PC-9 (cell line): ENCODE measurements around the gene ATXN3. TPM values are rescaled to one million over a fixed set of nuclear protein-coding genes. Genes with fewer than 3 reads are reported as not detected.

ENCODE experiments used
- BruUV-seq: library from RNA; stranded (reverse); fragments of 400-500 nt; replicated peaks from 2 replicates; lab custom pipeline; 2021; lab: Mats Ljungman, UMichigan
- CTCF ChIA-PET: fragments of 300-600 bp; sonication (Branson Sonifier 250); formaldehyde crosslinking; loops from one replicate; lab custom pipeline; 2022; ENCODE audit warnings: antibody characterized with exemption; lab: Charles Lee
- POLR2A ChIA-PET: fragments of 300-600 bp; sonication (Branson Sonifier 250); formaldehyde crosslinking; loops from one replicate; lab custom pipeline; 2022; ENCODE audit warnings: antibody characterized with exemption; ENCODE audit not compliant: unreplicated experiment; lab: Charles Lee
- DNase-seq, 2 experiments: peaks; one replicate each; pipeline versions ENCODE4 v3.0.0 to v3.0.0-alpha.2; 2015 to 2022; ENCODE audit warnings: mixed read lengths in 1 of 2
- H2AFZ ChIP-seq: fragments of 200-600 bp; sonication (generic); 2 replicates; pipeline ENCODE4 v1.8.1; 2017; ENCODE audit warnings: antibody characterized with exemption
- H3F3A ChIP-seq: fragments of 200-600 bp; sonication (generic); 2 replicates; pipeline ENCODE4 v1.8.1; 2017; ENCODE audit warnings: antibody characterized with exemption, mild to moderate bottlenecking, low read depth; ENCODE audit not compliant: insufficient read depth
- H3K27ac ChIP-seq: fragments of 200-600 bp; sonication (generic); 2 replicates; pipeline ENCODE4 v1.6.1; 2016; ENCODE audit warnings: mixed run types
- H3K27me3 ChIP-seq: fragments of 200-600 bp; sonication (generic); 2 replicates; pipeline ENCODE4 v1.6.1; 2016; ENCODE audit warnings: low read depth, mixed run types; ENCODE audit not compliant: insufficient read depth
- H3K36me3 ChIP-seq: fragments of 200-600 bp; sonication (generic); 2 replicates; pipeline ENCODE4 v1.6.1; 2016; ENCODE audit warnings: low read depth, mixed run types
- H3K4me1 ChIP-seq: fragments of 200-600 bp; sonication (generic); replicated peaks from 2 replicates; pipeline ENCODE4 v1.6.1; 2016; ENCODE audit warnings: mixed run types; ENCODE audit not compliant: insufficient read depth
- H3K4me2 ChIP-seq: fragments of 200-600 bp; sonication (generic); 2 replicates; pipeline ENCODE4 v1.6.1; 2017; ENCODE audit warnings: mixed run types
- H3K4me3 ChIP-seq: fragments of 200-600 bp; sonication (generic); 2 replicates; pipeline ENCODE4 v1.6.1; 2016; ENCODE audit warnings: mixed run types
- H3K79me2 ChIP-seq: fragments of 200-600 bp; sonication (generic); 2 replicates; pipeline ENCODE4 v1.6.1; 2017; ENCODE audit warnings: low read depth, mixed run types
- H3K9me2 ChIP-seq: fragments of 200-600 bp; sonication (generic); 2 replicates; pipeline ENCODE4 v1.8.1; 2017; ENCODE audit warnings: mild to moderate bottlenecking; ENCODE audit not compliant: insufficient read depth
- H3K9me3 ChIP-seq: fragments of 200-600 bp; sonication (generic); 2 replicates; pipeline ENCODE4 v1.8.1; 2016; ENCODE audit warnings: low read depth; ENCODE audit not compliant: insufficient read depth
- H4K20me1 ChIP-seq: fragments of 200-600 bp; sonication (generic); 2 replicates; pipeline ENCODE4 v1.8.1; 2017; ENCODE audit not compliant: insufficient read depth
- CTCF ChIP-seq: fragments of 200-600 bp; sonication (generic); conservative IDR thresholded peaks from 2 replicates; pipeline ENCODE4 v1.6.1; 2017; ENCODE audit warnings: mixed run types, antibody characterized with exemption, mild to moderate bottlenecking, moderate library complexity
- EZH2 ChIP-seq: fragments of 200-600 bp; sonication (generic); IDR thresholded peaks from 2 replicates; pipeline ENCODE4 v1.8.0; 2017; ENCODE audit warnings: antibody characterized with exemption, low read depth
- intact Hi-C: fragments of 100-400 bp; cut with micrococcal nuclease; formaldehyde crosslinking; loops from one replicate; pipeline ENCODE4 v1.10.0; 2022; ENCODE audit not compliant: unreplicated experiment
- total RNA-seq: library from RNA; stranded (reverse); gene quantifications from 2 replicates; pipeline ENCODE4 v1.2.3, GENCODE V29; 2021

Gene ATXN3
- total RNA-seq, 1 experiment from 2014 or later, result 8.5 TPM

DNA sequence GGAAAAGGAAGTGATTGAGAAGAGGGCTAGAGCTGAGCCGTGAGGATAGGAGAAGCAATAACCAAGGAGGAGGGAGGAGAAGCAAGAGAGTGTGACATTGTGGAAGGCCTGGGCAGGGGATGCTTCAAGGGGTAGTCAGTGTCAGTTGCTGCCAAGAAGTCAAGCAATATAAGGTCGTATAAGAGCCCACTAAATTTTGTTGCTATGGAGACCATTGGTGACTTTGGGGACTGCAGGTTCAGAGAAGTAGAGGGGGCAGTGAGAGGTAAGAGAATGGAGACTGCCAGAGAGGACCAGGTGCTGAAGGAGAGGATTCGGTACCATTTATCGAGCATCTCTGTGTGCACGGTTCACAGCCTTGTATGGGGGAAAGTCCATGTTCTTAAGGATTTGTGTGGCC is 3.1 kb upstream of the ATXN3 start:
- no peak overlapping the region for H3K4me2 ChIP-seq
- intact Hi-C loops, result no loop called here
- DNase-seq, result no peak
- H3K9me3 ChIP-seq, result no peaks in the 10 kb centered on the region
- no TSS peak for BruUV-seq
- POLR2A ChIA-PET, result no interaction called here
- CTCF ChIA-PET, result no interaction called here
- H3K27me3 ChIP-seq, result no peaks in the 10 kb centered on the region
- no peak overlapping the region for H3K4me3 ChIP-seq
- no peaks in the 10 kb centered on the region for H4K20me1 ChIP-seq
- H3K9me2 ChIP-seq, result no peaks in the 10 kb centered on the region
- H3K4me1 ChIP-seq, result peaks cover 4% of the 10 kb centered on the region
- TF ChIP-seq CTCF, result no peak
- no peak for TF ChIP-seq EZH2
- no peaks in the 10 kb centered on the region for H3K36me3 ChIP-seq
- H3K79me2 ChIP-seq, result peaks cover 13% of the 10 kb centered on the region
- no peak overlapping the region for H3K27ac ChIP-seq
- no peak overlapping the region for H2AFZ ChIP-seq
- H3F3A ChIP-seq, result peaks cover 9% of the 10 kb centered on the region; the same call in 1 of the 2 replicates

- BruUV-seq, result no TSS peak
- Histone ChIP-seq H3K36me3 (no peaks in the 10 kb centered on the region), H3K4me2 (no peak overlapping the region), H4K20me1 (no peaks in the 10 kb centered on the region), H3K27ac (no peak overlapping the region), H3K9me2 (no peaks in the 10 kb centered on the region), H2AFZ (no peak overlapping the region), H3F3A (peaks cover 9% of the 10 kb centered on the region; the same call in 1 of the 2 replicates), H3K27me3 (no peaks in the 10 kb centered on the region), H3K79me2 (peaks cover 22% of the 10 kb centered on the region), H3K9me3 (no peaks in the 10 kb centered on the region), H3K4me1 (peaks cover 4% of the 10 kb centered on the region), H3K4me3 (no peak overlapping the region)
- TF ChIP-seq EZH2 (no peak), CTCF (no peak)
- no peak for DNase-seq
- ChIA-PET POLR2A (no interaction called here), CTCF (no interaction called here)
- intact Hi-C loops, result no loop called here
These were observed 2.2 kb upstream of the ATXN3 start for GRCh38 chr14:92108345-92109254.

GRCh38 chr14:92105893-92106142 is 564 bp downstream of the ATXN3 start:
- TF ChIP-seq EZH2 (no peak), CTCF (no peak)
- H3K79me2 ChIP-seq, result peaks cover 39% of the 10 kb centered on the region
- H3K36me3 ChIP-seq, result no peaks in the 10 kb centered on the region
- peaks cover 4% of the 10 kb centered on the region for H3K4me1 ChIP-seq
- CTCF ChIA-PET, result interaction anchor here (0.8 kb wide), 1 partner anchor 401 kb away, joined by 3 read pairs; no protein-coding TSS in a partner anchor
- no TSS peak for BruUV-seq
- no peak for DNase-seq
- peak overlapping the region; percentile 98 for H3K4me3 ChIP-seq
- no peaks in the 10 kb centered on the region for H3K27me3 ChIP-seq
- H3K9me2 ChIP-seq, result no peaks in the 10 kb centered on the region
- H2AFZ ChIP-seq, result peak overlapping the region; percentile 93
- no peaks in the 10 kb centered on the region for H3K9me3 ChIP-seq
- POLR2A ChIA-PET, result interaction anchor here (0.5 to 0.7 kb wide), 3 partner anchors 65 to 1152 kb away, joined by 3 to 7 read pairs (median 5); no protein-coding TSS in a partner anchor
- H4K20me1 ChIP-seq, result no peaks in the 10 kb centered on the region
- intact Hi-C loops, result no loop called here
- H3F3A ChIP-seq, result peaks cover 9% of the 10 kb centered on the region; the same call in 1 of the 2 replicates
- peak overlapping the region; percentile 83 for H3K27ac ChIP-seq
- peak overlapping the region; percentile 85 for H3K4me2 ChIP-seq
